NB4 (cell line): ENCODE data around the gene PRSS56.

Experiments
- DNase-seq: peaks from one replicate; pipeline ENCODE4 v3.0.0; 2010; ENCODE audit warnings: low read depth
- H3K4me3 ChIP-seq: one replicate; pipeline ENCODE4 v1.5.1; 2011; ENCODE audit warnings: mild to moderate bottlenecking, low read depth, low read length, moderate library complexity
- CTCF ChIP-seq: IDR thresholded peaks from one replicate; pipeline ENCODE4 v1.5.1; 2012; ENCODE audit warnings: low read depth, low read length
- MAX ChIP-seq: IDR thresholded peaks from 2 replicates; pipeline ENCODE4 v1.6.1; 2011; ENCODE audit warnings: low read depth, low read length
- MYC ChIP-seq: IDR thresholded peaks from 2 replicates; pipeline ENCODE4 v1.6.1; 2011; ENCODE audit warnings: low read depth, low read length
- POLR2A ChIP-seq: IDR thresholded peaks from 2 replicates; pipeline ENCODE4 v1.6.1; 2011; ENCODE audit warnings: mild to moderate bottlenecking; ENCODE audit not compliant: insufficient read length; ENCODE audit errors: extremely low read depth

The PRSS56 gene

GRCh38 chr2:232493701-232494474, 26.3 kb upstream of the PRSS56 start:
- no peak for TF ChIP-seq MAX
- TF ChIP-seq CTCF, result no peak
- TF ChIP-seq POLR2A, result no peak
- TF ChIP-seq MYC, result no peak
- no peak for DNase-seq
- no peak overlapping the region for H3K4me3 ChIP-seq

- TF ChIP-seq CTCF (no peak), POLR2A (no peak), MAX (no peak), MYC (no peak)
- no peak overlapping the region for H3K4me3 ChIP-seq
- no peak for DNase-seq
These were observed 25.6 kb upstream of the PRSS56 start for GRCh38 chr2:232494542-232494941.

GRCh38 chr2:232495292-232495691, 24.9 kb upstream of the PRSS56 start:
- H3K4me3 ChIP-seq, result no peak overlapping the region
- no peak for DNase-seq
- TF ChIP-seq MAX (no peak), CTCF (no peak), POLR2A (no peak), MYC (no peak)

- no peak for TF ChIP-seq POLR2A
- DNase-seq, result no peak
- no peak overlapping the region for H3K4me3 ChIP-seq
These were observed 23.5 kb upstream of the PRSS56 start for GRCh38 chr2:232496501-232497270.

GRCh38 chr2:232497348-232497747, 22.8 kb upstream of the PRSS56 start:
- TF ChIP-seq MAX (no peak), CTCF (no peak), POLR2A (no peak), MYC (no peak)
- DNase-seq, result no peak
- H3K4me3 ChIP-seq, result no peak overlapping the region

- TF ChIP-seq MAX, result no peak
- TF ChIP-seq MYC, result no peak
- TF ChIP-seq CTCF, result no peak
- no peak for TF ChIP-seq POLR2A
- H3K4me3 ChIP-seq, result no peak overlapping the region
- DNase-seq, result no peak
These were observed 21.7 kb upstream of the PRSS56 start for GRCh38 chr2:232498452-232498851.
